Measurements from ENCODE around the gene SZRD1.

- TF ChIP-seq CTCF (IDR thresholded peaks at IDR 0.05) (no peak), ZFX (IDR thresholded peaks at IDR 0.05; ENCODE audit: borderline replicate concordance) (no peak)
Observed at GRCh38 chr1:16372535-16373285, 5.7 kb downstream of the SZRD1 start.

Measured in 22Rv1 (cell line).